OCI-LY3 (cell line): ENCODE results near the gene SLC37A2.

Experiments used
- H2AFZ ChIP-seq: fragments of 200-600, 300-600 bp; shearing (Covaris generic); 2 replicates; pipeline ENCODE4 v1.6.0; 2014; ENCODE audit warnings: antibody characterized with exemption, low read depth, low read length
- H3K27ac ChIP-seq: fragments of 200-600, 300-600 bp; sonication (generic); 2 replicates; pipeline ENCODE4 v1.5.1; 2014; ENCODE audit warnings: mild to moderate bottlenecking, low read length, moderate library complexity, mixed read lengths
- H3K27me3 ChIP-seq: fragments of 200-600, 300-600 bp; sonication (generic); 2 replicates; pipeline ENCODE4 v1.6.1; 2014; ENCODE audit warnings: low read depth, low read length, mixed read lengths
- H3K36me3 ChIP-seq: fragments of 200-600, 300-600 bp; sonication (generic); replicated peaks from 2 replicates; pipeline ENCODE3; 2014; ENCODE audit warnings: low read depth, low read length, mixed read lengths
- H3K4me1 ChIP-seq: fragments of 300-600, 200-600 bp; sonication (generic); 2 replicates; pipeline ENCODE4 v1.6.1; 2014; ENCODE audit warnings: low read length, mixed read lengths
- H3K4me2 ChIP-seq: fragments of 200-600, 300-600 bp; sonication (generic); 2 replicates; pipeline ENCODE4 v1.6.1; 2014; ENCODE audit warnings: low read length, mixed read lengths
- H3K4me3 ChIP-seq: fragments of 300-600, 200-600 bp; sonication (generic); 2 replicates; pipeline ENCODE4 v1.5.1; 2014; ENCODE audit warnings: antibody characterized with exemption, mild to moderate bottlenecking, low read length, moderate library complexity
- H3K79me2 ChIP-seq: fragments of 300-600, 200-600 bp; shearing (Covaris generic); 2 replicates; pipeline ENCODE4 v1.6.1; 2014; ENCODE audit warnings: mild to moderate bottlenecking, low read length, mixed read lengths
- H3K9ac ChIP-seq: fragments of 300-600, 200-600 bp; shearing (Covaris generic); 2 replicates; pipeline ENCODE4 v1.6.0; 2014; ENCODE audit warnings: mild to moderate bottlenecking, low read length, moderate library complexity
- H3K9me3 ChIP-seq: fragments of 200-600, 300-600 bp; shearing (Covaris generic); 2 replicates; pipeline ENCODE4 v1.6.1; 2014; ENCODE audit warnings: low read length, mixed read lengths; ENCODE audit not compliant: insufficient read depth
- H4K20me1 ChIP-seq: fragments of 200-600, 300-600 bp; sonication (generic); 2 replicates; pipeline ENCODE4 v1.6.1; 2016; ENCODE audit warnings: low read length, mixed read lengths; ENCODE audit not compliant: insufficient read depth
- EZH2phosphoT487 ChIP-seq: fragments of 200-600 bp; shearing (Covaris generic); IDR thresholded peaks from 2 replicates; pipeline ENCODE4 v1.6.1; 2018; ENCODE audit warnings: antibody characterized with exemption, mixed run types, low read depth
- TF ChIP-seq, protein P1 (sequence below): fragments of 200-600, 300-600 bp; sonication (generic); IDR thresholded peaks from 2 replicates; pipeline ENCODE4 v1.5.1; 2014; ENCODE audit warnings: antibody characterized with exemption, low read length, low read depth

SLC37A2 gene

DNA sequence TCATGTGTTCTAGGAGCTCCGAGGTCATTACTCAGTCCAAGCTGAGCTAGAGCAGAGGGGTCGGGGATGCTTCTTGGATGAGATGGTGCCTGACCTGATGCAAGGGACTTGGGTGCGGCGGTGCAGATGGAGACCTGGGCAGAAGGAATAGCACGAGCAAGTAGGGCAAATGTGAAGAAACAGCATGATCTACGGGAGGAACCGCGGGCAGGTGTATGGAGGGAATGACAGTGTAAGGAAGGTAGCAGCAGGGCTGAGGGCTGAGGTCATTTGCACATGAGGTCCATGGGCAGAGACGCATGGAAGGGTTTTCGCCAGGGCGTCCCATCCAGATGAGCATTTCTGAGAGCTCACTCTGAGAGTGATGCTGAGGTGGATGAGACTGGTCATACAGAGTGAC, 14.9 kb downstream of the SLC37A2 start:
- Histone ChIP-seq H4K20me1 (no peaks in the 10 kb centered on the region), H3K4me1 (peaks cover 13% of the 10 kb centered on the region), H3K36me3 (peaks cover 6% of the 10 kb centered on the region), H3K9ac (no peak overlapping the region), H2AFZ (no peak overlapping the region), H3K4me3 (no peak overlapping the region), H3K27me3 (no peaks in the 10 kb centered on the region), H3K9me3 (no peaks in the 10 kb centered on the region), H3K79me2 (no peaks in the 10 kb centered on the region), H3K4me2 (no peak overlapping the region), H3K27ac (no peak overlapping the region)
- no peak for TF ChIP-seq EZH2phosphoT487
- TF ChIP-seq, protein P1, sequence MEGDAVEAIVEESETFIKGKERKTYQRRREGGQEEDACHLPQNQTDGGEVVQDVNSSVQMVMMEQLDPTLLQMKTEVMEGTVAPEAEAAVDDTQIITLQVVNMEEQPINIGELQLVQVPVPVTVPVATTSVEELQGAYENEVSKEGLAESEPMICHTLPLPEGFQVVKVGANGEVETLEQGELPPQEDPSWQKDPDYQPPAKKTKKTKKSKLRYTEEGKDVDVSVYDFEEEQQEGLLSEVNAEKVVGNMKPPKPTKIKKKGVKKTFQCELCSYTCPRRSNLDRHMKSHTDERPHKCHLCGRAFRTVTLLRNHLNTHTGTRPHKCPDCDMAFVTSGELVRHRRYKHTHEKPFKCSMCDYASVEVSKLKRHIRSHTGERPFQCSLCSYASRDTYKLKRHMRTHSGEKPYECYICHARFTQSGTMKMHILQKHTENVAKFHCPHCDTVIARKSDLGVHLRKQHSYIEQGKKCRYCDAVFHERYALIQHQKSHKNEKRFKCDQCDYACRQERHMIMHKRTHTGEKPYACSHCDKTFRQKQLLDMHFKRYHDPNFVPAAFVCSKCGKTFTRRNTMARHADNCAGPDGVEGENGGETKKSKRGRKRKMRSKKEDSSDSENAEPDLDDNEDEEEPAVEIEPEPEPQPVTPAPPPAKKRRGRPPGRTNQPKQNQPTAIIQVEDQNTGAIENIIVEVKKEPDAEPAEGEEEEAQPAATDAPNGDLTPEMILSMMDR = no peak

DNA sequence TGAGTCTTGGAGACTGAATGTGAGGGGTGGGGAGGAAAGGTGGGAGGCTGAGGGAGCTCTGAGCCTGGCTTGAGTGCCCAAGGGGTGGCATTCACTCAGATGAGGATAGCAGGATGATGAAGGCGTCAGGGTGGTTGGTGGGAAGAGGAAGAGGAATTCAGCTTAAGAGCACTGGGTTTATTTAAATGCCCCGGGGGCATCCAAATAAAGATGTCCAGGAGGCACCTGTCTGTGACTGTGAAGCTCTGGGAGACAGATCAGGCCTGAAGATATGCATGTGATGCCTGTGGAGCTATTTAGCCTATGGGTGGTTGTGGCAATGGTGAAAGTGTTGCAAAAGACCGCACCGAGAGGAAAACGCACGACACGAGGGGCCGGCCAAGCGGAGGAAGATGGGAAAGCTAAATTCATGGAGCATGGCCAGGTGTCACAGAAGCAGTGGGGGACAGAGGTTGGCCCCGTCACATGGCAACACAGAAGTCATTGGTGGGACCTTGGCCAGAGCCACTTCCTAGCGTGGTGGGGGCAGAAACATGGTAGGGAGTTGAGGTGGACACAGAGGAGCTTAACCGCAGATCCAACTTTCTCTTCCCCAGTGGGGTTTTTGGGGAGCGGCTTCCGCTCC, 15.5 kb downstream of the SLC37A2 start:
- Histone ChIP-seq H3K9me3 (no peaks in the 10 kb centered on the region), H2AFZ (no peak overlapping the region), H3K27ac (no peak overlapping the region), H3K36me3 (peaks cover under 1% of the 10 kb centered on the region), H3K9ac (no peak overlapping the region), H3K4me3 (no peak overlapping the region), H4K20me1 (no peaks in the 10 kb centered on the region), H3K4me1 (peaks cover 7% of the 10 kb centered on the region), H3K79me2 (no peaks in the 10 kb centered on the region), H3K27me3 (no peaks in the 10 kb centered on the region), H3K4me2 (no peak overlapping the region)
- TF ChIP-seq EZH2phosphoT487 = no peak
- TF ChIP-seq, protein P1 = no peak

DNA sequence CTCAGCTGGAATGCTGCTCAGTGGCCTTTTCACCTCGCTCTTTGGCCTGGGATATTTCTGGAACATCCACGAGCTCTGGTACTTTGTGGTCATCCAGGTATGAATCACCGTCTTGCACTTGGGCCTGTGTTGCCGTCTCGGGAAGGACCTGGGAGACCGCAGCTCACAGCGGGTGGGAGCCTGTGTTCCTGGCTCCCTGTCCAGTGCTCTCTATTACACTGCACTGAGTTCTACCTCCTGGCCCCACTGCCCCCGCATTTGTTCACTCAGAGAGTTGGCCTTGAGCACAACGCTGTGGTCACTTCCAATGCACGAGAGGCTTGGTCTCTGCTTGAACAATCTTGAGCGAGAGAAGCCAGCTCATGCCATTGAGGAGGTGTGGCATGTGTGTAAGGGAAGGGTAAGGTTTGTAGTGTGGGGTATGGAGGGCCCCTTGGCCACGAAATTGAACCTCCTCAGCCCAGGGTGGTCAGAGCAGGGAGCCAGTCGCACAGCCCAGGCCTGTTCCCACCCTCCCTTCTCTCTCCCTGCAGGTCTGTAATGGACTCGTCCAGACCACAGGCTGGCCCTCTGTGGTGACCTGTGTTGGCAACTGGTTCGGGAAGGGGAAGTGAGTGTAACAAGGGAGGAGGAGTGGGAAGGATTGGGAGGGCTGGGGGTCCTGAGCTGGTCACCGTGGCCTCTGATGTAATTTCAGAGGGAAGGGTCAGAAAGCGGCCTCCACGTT, 16.2 kb downstream of the SLC37A2 start:
- peaks cover under 1% of the 10 kb centered on the region; the same call in 1 of the 2 replicates for H3K4me1 ChIP-seq
- no peaks in the 10 kb centered on the region for H3K79me2 ChIP-seq
- H3K36me3 ChIP-seq = no peaks in the 10 kb centered on the region
- no peaks in the 10 kb centered on the region for H3K27me3 ChIP-seq
- H3K4me3 ChIP-seq = no peak overlapping the region
- H4K20me1 ChIP-seq = no peaks in the 10 kb centered on the region
- H3K27ac ChIP-seq = no peak overlapping the region
- TF ChIP-seq, protein P1 = no peak
- no peak for TF ChIP-seq EZH2phosphoT487
- no peak overlapping the region for H2AFZ ChIP-seq
- no peak overlapping the region for H3K9ac ChIP-seq
- H3K4me2 ChIP-seq = no peak overlapping the region
- no peaks in the 10 kb centered on the region for H3K9me3 ChIP-seq

DNA sequence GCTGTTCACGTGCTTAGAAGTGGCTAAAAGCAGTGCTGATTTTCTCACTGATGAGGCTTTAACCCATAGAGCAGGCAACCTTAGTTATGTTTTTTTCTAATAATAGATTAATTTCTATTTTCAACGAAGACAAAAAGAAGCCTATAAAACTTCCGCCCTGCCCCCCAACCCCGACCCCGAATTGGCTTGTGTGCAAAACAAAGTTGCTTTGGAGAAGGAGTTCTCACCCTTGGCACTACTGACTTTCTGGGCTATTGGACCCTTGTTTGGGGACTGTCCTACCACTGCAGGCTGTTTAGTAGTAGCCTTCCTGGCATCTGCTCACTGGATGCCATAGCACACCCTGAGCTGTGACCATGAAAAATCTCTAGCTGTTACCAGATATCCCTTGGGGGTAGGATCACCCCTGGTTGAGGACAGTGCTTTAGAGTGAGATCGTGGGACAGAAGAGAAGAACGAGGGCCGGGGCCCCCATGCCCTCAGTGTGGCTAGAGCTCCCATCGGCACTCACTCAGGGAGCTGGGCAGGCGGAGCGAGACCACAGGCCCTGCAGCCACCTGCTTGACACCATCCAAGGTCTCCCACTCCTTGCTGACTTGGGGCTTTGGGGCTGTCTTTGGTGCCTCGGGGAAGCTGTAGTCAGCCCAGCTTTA, 16.9 kb downstream of the SLC37A2 start:
- no peaks in the 10 kb centered on the region for H4K20me1 ChIP-seq
- H3K4me2 ChIP-seq = no peak overlapping the region
- H2AFZ ChIP-seq = no peak overlapping the region
- H3K27ac ChIP-seq = no peak overlapping the region
- H3K9me3 ChIP-seq = no peaks in the 10 kb centered on the region
- no peaks in the 10 kb centered on the region for H3K36me3 ChIP-seq
- no peaks in the 10 kb centered on the region for H3K79me2 ChIP-seq
- H3K4me3 ChIP-seq = no peak overlapping the region
- H3K4me1 ChIP-seq = no peaks in the 10 kb centered on the region
- H3K9ac ChIP-seq = no peak overlapping the region
- TF ChIP-seq, protein P1 = no peak
- no peak for TF ChIP-seq EZH2phosphoT487
- no peaks in the 10 kb centered on the region for H3K27me3 ChIP-seq
